AG08396 (cell line): ENCODE measurements around the gene SORBS1.

Experiments
- DNase-seq: peaks from one replicate; pipeline ENCODE4 v3.0.0; 2012; ENCODE audit warnings: low spot score, mixed read lengths

Gene SORBS1

GRCh38 chr10:95513941-95514392 is 47.2 kb downstream of the SORBS1 start:
- DNase-seq = no peak

GRCh38 chr10:95513008-95513589 is 48.1 kb downstream of the SORBS1 start:
- DNase-seq = no peak

GRCh38 chr10:95511314-95511713 is 49.9 kb downstream of the SORBS1 start:
- no peak for DNase-seq

- DNase-seq = no peak
Measured at GRCh38 chr10:95509251-95509650, 51.9 kb downstream of the SORBS1 start.

GRCh38 chr10:95508730-95509129 is 52.4 kb downstream of the SORBS1 start:
- no peak for DNase-seq

GRCh38 chr10:95506056-95506737 is 55.0 kb downstream of the SORBS1 start:
- no peak for DNase-seq

GRCh38 chr10:95505641-95506040 is 55.5 kb downstream of the SORBS1 start:
- DNase-seq = no peak

GRCh38 chr10:95505084-95505610 is 56.0 kb downstream of the SORBS1 start:
- DNase-seq = no peak

- DNase-seq = no peak
Measured at GRCh38 chr10:95504246-95504691, 56.9 kb downstream of the SORBS1 start.

- no peak for DNase-seq
Measured at GRCh38 chr10:95503526-95503925, 57.6 kb downstream of the SORBS1 start.

GRCh38 chr10:95503001-95503400 is 58.2 kb downstream of the SORBS1 start:
- no peak for DNase-seq

- no peak for DNase-seq
Measured at GRCh38 chr10:95502377-95502776, 58.8 kb downstream of the SORBS1 start.

- no peak for DNase-seq
Measured at GRCh38 chr10:95501203-95502094, 59.7 kb downstream of the SORBS1 start.

- DNase-seq = no peak
Measured at GRCh38 chr10:95500649-95501048, 60.5 kb downstream of the SORBS1 start.

- no peak for DNase-seq
Measured at GRCh38 chr10:95500097-95500496, 61.1 kb downstream of the SORBS1 start.

- DNase-seq = no peak
Measured at GRCh38 chr10:95499482-95499989, 61.6 kb downstream of the SORBS1 start.

- DNase-seq = no peak
Measured at GRCh38 chr10:95496951-95497350, 64.2 kb downstream of the SORBS1 start.

GRCh38 chr10:95496246-95496911 is 64.8 kb downstream of the SORBS1 start:
- DNase-seq = no peak

GRCh38 chr10:95493862-95494261 is 67.3 kb downstream of the SORBS1 start:
- no peak for DNase-seq

- DNase-seq = no peak
Measured at GRCh38 chr10:95487994-95488393, 73.2 kb downstream of the SORBS1 start.

GRCh38 chr10:95485056-95485844 is 75.9 kb downstream of the SORBS1 start:
- no peak for DNase-seq
